GM12878 (cell line): ENCODE data around the gene SULT1C3. TPM values are rescaled to one million over a fixed set of nuclear protein-coding genes. Genes with fewer than 3 reads are reported as not detected.

Source experiments
- ATAC-seq: fragments of 200-7000 bp; cut with Tn5 transposase; 3 replicates; pipeline ENCODE4 v1.9.1; 2020; ENCODE audit warnings: mild to moderate bottlenecking, moderate library complexity
- BruUV-seq: library from RNA; stranded (reverse); fragments of 400-500 nt; replicated peaks from 2 replicates; lab custom pipeline; 2021; lab: Mats Ljungman, UMichigan
- CTCF ChIA-PET: fragments of 300-600 bp; sonication (Branson Sonifier 250); formaldehyde crosslinking; extraction: SDS; loops from one replicate; lab custom pipeline; 2021; ENCODE audit warnings: inconsistent platforms; lab: Yijun Ruan, JAX
- POLR2A ChIA-PET: fragments of 350-600 bp; formaldehyde crosslinking; extraction: SDS; loops from one replicate; lab custom pipeline; 2021; ENCODE audit warnings: inconsistent platforms; lab: Charles Lee
- RAD21 ChIA-PET: fragments of 300-600 bp; sonication (Branson Sonifier 250); formaldehyde crosslinking; loops from one replicate; lab custom pipeline; 2023; ENCODE audit warnings: antibody characterized with exemption; ENCODE audit not compliant: unreplicated experiment; lab: Charles Lee
- SMC1A ChIA-PET: fragments of 300-600 bp; sonication (Branson Sonifier 250); formaldehyde crosslinking; loops from one replicate; lab custom pipeline; 2023; ENCODE audit not compliant: unreplicated experiment, uncharacterized antibody; lab: Charles Lee
- DNase-seq: peaks from one replicate; pipeline ENCODE4 v3.0.0-alpha.2; 2011; ENCODE audit warnings: low read depth, low spot score
- FAIRE-seq: peaks from 3 replicates; lab custom pipeline; 2011; peaks lifted over from hg19 to GRCh38; lab: Jason Lieb, UNC
- H2AFZ ChIP-seq: 2 replicates; pipeline ENCODE4 v1.6.0; 2011; ENCODE audit warnings: low read depth, low read length, control low read depth; ENCODE audit not compliant: control insufficient read depth
- H3K27ac ChIP-seq: 2 replicates; pipeline ENCODE4 v1.5.1; 2011; ENCODE audit warnings: control low read depth; ENCODE audit not compliant: control insufficient read depth, insufficient read depth
- H3K27me3 ChIP-seq, 2 experiments: replicated peaks in 1 of 2; 2 replicates each; pipeline versions ENCODE4 v1.6.0 to v1.6.1; 2011; ENCODE audit warnings: low read length in 1 of 2; ENCODE audit not compliant: control insufficient read depth in 2 of 2, insufficient read depth in 2 of 2
- H3K36me3 ChIP-seq, 2 experiments: 2 replicates each; pipeline ENCODE4 v1.5.1; 2011; ENCODE audit warnings: low read length in 1 of 2; ENCODE audit not compliant: control insufficient read depth in 2 of 2, insufficient read depth in 2 of 2
- H3K4me1 ChIP-seq: 2 replicates; pipeline ENCODE4 v1.6.1; 2011; ENCODE audit warnings: mild to moderate bottlenecking, low read length, moderate library complexity, mixed read lengths; ENCODE audit not compliant: control insufficient read depth, insufficient read depth
- H3K4me2 ChIP-seq: 2 replicates; pipeline ENCODE4 v1.6.0; 2011; ENCODE audit warnings: control low read depth; ENCODE audit not compliant: control insufficient read depth, insufficient read depth
- H3K4me3 ChIP-seq: fragments of 200-600 bp; sonication (generic); 2 replicates; pipeline ENCODE4 v1.5.1; 2016
- H3K79me2 ChIP-seq: 2 replicates; pipeline ENCODE4 v1.6.0; 2011; ENCODE audit warnings: low read length; ENCODE audit not compliant: control insufficient read depth, insufficient read depth
- H3K9ac ChIP-seq: 2 replicates; pipeline ENCODE4 v1.8.0; 2011; ENCODE audit warnings: low read length, control low read depth, mixed read lengths; ENCODE audit not compliant: control insufficient read depth, insufficient read depth
- H3K9me3 ChIP-seq: replicated peaks from 3 replicates; pipeline ENCODE4 v1.5.1; 2011; ENCODE audit warnings: mild to moderate bottlenecking, low read length; ENCODE audit not compliant: control insufficient read depth, insufficient read depth
- H4K20me1 ChIP-seq: 2 replicates; pipeline ENCODE4 v1.6.0; 2011; ENCODE audit not compliant: control insufficient read depth, insufficient read depth
- CBX3 ChIP-seq: fragments of 200-600 bp; sonication (generic); IDR thresholded peaks from 2 replicates; pipeline ENCODE4 v1.6.1; 2016; ENCODE audit warnings: low read depth, borderline replicate concordance
- CHD4 ChIP-seq: fragments of 200-600 bp; sonication (generic); IDR thresholded peaks from 2 replicates; pipeline ENCODE4 v1.6.1; 2016; ENCODE audit warnings: mild to moderate bottlenecking
- JUND ChIP-seq: IDR thresholded peaks from 2 replicates; pipeline ENCODE4 v1.6.1; 2012; ENCODE audit warnings: low read depth, mild to moderate bottlenecking, low read length, improper control_type of control experiment, moderate library complexity
- MTA3 ChIP-seq: IDR thresholded peaks from 2 replicates; pipeline ENCODE4 v1.6.1; 2012; ENCODE audit warnings: low read length, inconsistent platforms, borderline replicate concordance
- NR2F1 ChIP-seq: fragments of 450-650 bp; conservative IDR thresholded peaks from 2 replicates; pipeline ENCODE4 v1.6.1; 2017; ENCODE audit warnings: mild to moderate bottlenecking
- NRF1 ChIP-seq: conservative IDR thresholded peaks from 2 replicates; pipeline ENCODE4 v1.6.1; 2011; ENCODE audit warnings: mild to moderate bottlenecking, low read depth, low read length, improper control_type of control experiment
- PAX5 ChIP-seq: IDR thresholded peaks from 2 replicates; pipeline ENCODE4 v1.6.1; 2011; ENCODE audit warnings: low read depth, low read length, borderline replicate concordance
- POU2F2 ChIP-seq: IDR thresholded peaks from 3 replicates; pipeline ENCODE4 v1.6.1; 2011; ENCODE audit warnings: low read depth, mild to moderate bottlenecking, low read length, borderline replicate concordance
- RCOR1 ChIP-seq: conservative IDR thresholded peaks from 2 replicates; pipeline ENCODE4 v1.6.1; 2012; ENCODE audit warnings: low read depth, low read length, improper control_type of control experiment
- SPI1 ChIP-seq: IDR thresholded peaks from 2 replicates; pipeline ENCODE4 v1.6.1; 2011; ENCODE audit warnings: low read depth, mild to moderate bottlenecking, low read length, moderate library complexity, borderline replicate concordance; ENCODE audit not compliant: insufficient read depth
- STAT3 ChIP-seq: IDR thresholded peaks from 2 replicates; pipeline ENCODE4 v1.6.1; 2011; ENCODE audit warnings: low read depth, low read length, improper control_type of control experiment
- SUPT20H ChIP-seq: IDR thresholded peaks from 2 replicates; pipeline ENCODE4 v1.6.1; 2011; ENCODE audit warnings: low read depth, mild to moderate bottlenecking, low read length, moderate library complexity, borderline replicate concordance; ENCODE audit not compliant: control insufficient read depth
- TBL1XR1 ChIP-seq: IDR thresholded peaks from 2 replicates; pipeline ENCODE4 v1.6.1; 2012; ENCODE audit warnings: low read depth, low read length, improper control_type of control experiment
- TCF12 ChIP-seq: IDR thresholded peaks from 2 replicates; pipeline ENCODE4 v1.6.1; 2011; ENCODE audit warnings: low read depth, mild to moderate bottlenecking, low read length
- ZZZ3 ChIP-seq: IDR thresholded peaks from 2 replicates; pipeline ENCODE4 v1.6.1; 2011; ENCODE audit warnings: low read depth; ENCODE audit not compliant: control insufficient read depth, insufficient read length
- WGBS: methylation state at CpG from one replicate; pipeline ENCODE4 v1.1.6; 2016; ENCODE audit warnings: low lambda C conversion rate; ENCODE audit not compliant: insufficient replicate concordance, insufficient coverage; ENCODE audit errors: missing lambda C conversion rate; 5-methylcytosine and 5-hydroxymethylcytosine counted together
- in situ Hi-C: fragments of 300-500 bp; cut with MboI; formaldehyde crosslinking; loops from 9 replicates; pipeline ENCODE4 v1.14.3; 2018; ENCODE audit warnings: mixed read lengths
- intact Hi-C: fragments of 100-400 bp; cut with micrococcal nuclease; formaldehyde crosslinking; loops from one replicate; pipeline ENCODE4 v1.14.2; 2022; ENCODE audit not compliant: unreplicated experiment
- polyA plus RNA-seq, 11 experiments: library from polyadenylated mRNA; depleted of rRNA in 4 of 11; unstranded in 6 of 11; stranded (reverse) in 5 of 11; fragments of >200 nt; fragmentation: Nextera tagmentation in 4 of 11; fragmentation: Illumina TruSeq in 1 of 11; extraction: Ambion mirVana in 4 of 11; extraction: Trizol in 1 of 11; gene quantifications; 1 replicate in 1 of 11; 2 replicates in 10 of 11; pipeline versions ENCODE4 v1.2.1 to v1.2.3, GENCODE V29; 2011 to 2016; ENCODE audit warnings: inconsistent platforms in 2 of 11, missing spikeins in 2 of 11, low read depth in 1 of 11
- total RNA-seq, 4 experiments: library from RNA; depleted of rRNA in 3 of 4; stranded (reverse); fragments of >200 nt in 3 of 4; fragmentation: Illumina TruSeq in 1 of 4; extraction: Trizol in 1 of 4; gene quantifications; 2 replicates each; pipeline versions ENCODE4 v1.2.1 to v1.2.3, GENCODE V29; 2013 to 2021
- TF ChIP-seq, protein P1 (sequence below): fragments of 450-650 bp; conservative IDR thresholded peaks from 2 replicates; pipeline ENCODE4 v1.6.1; 2017; ENCODE audit warnings: mild to moderate bottlenecking, moderate library complexity
- TF ChIP-seq, protein P2 (sequence below): IDR thresholded peaks from 2 replicates; pipeline ENCODE4 v1.6.1; 2011; ENCODE audit warnings: mild to moderate bottlenecking, low read depth, low read length, moderate library complexity; ENCODE audit not compliant: insufficient replicate concordance
- TF ChIP-seq, protein P3 (sequence below): IDR thresholded peaks from 2 replicates; pipeline ENCODE4 v1.6.1; 2011; ENCODE audit warnings: low read depth, mild to moderate bottlenecking, low read length, moderate library complexity, borderline replicate concordance; ENCODE audit errors: extremely low read depth
- TF ChIP-seq, protein P4 (sequence below): fragments of 450-650 bp; IDR thresholded peaks from 2 replicates; pipeline ENCODE4 v1.6.1; 2016; ENCODE audit warnings: mild to moderate bottlenecking

Gene SULT1C3
- total and polyA plus RNA-seq, 10 of the 15 experiments (the other 5 are each of a cell fraction or from before 2014, with no cell fraction given) = not detected

DNA sequence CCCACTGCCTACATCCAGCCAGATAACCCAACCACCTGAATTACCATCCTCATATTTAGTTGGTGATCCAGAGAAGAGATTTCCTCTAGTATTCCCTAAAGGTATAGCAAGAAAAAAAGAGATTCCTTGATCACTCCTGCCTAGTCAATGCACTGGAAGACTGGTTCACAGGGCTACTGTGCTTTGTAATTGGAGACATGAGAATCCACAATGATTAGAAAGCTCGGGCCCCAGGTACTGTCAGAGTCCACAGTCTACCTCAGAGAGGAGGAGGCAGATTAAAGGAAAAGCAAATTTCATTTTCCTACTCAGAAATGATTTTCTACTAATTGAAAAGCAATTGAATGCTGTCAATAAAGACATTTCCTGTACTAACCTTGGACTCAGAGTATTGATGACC, 22.3 kb downstream of the SULT1C3 start:
- Histone ChIP-seq H2AFZ (no peak overlapping the region), H3K27ac (no peak overlapping the region), H3K4me1 (no peaks in the 10 kb centered on the region), H4K20me1 (no peaks in the 10 kb centered on the region), H3K4me3 (no peak overlapping the region), H3K9ac (no peak overlapping the region), H3K36me3 (no peaks in the 10 kb centered on the region), H3K4me2 (no peak overlapping the region), H3K9me3 (no peaks in the 10 kb centered on the region), H3K27me3 (no peaks in the 10 kb centered on the region), H3K79me2 (no peaks in the 10 kb centered on the region)
- POLR2A ChIA-PET = no interaction called here
- ATAC-seq (no peak), DNase-seq (no peak), FAIRE-seq (no peak)
- CTCF ChIA-PET = interaction anchor here (1.0 kb wide), 1 partner anchor 29 kb away, joined by 3 read pairs; no protein-coding TSS in a partner anchor
- in situ Hi-C loops (no loop called here), intact Hi-C loops (no loop called here)
- no peak for TF ChIP-seq STAT3
- TF ChIP-seq ZZZ3 = no peak
- no peak for TF ChIP-seq MTA3
- TF ChIP-seq NRF1 = no peak
- TF ChIP-seq, protein P1, sequence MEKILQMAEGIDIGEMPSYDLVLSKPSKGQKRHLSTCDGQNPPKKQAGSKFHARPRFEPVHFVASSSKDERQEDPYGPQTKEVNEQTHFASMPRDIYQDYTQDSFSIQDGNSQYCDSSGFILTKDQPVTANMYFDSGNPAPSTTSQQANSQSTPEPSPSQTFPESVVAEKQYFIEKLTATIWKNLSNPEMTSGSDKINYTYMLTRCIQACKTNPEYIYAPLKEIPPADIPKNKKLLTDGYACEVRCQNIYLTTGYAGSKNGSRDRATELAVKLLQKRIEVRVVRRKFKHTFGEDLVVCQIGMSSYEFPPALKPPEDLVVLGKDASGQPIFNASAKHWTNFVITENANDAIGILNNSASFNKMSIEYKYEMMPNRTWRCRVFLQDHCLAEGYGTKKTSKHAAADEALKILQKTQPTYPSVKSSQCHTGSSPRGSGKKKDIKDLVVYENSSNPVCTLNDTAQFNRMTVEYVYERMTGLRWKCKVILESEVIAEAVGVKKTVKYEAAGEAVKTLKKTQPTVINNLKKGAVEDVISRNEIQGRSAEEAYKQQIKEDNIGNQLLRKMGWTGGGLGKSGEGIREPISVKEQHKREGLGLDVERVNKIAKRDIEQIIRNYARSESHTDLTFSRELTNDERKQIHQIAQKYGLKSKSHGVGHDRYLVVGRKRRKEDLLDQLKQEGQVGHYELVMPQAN = no peak
- TF ChIP-seq JUND = no peak
- TF ChIP-seq NR2F1 = no peak
- no peak for TF ChIP-seq SPI1
- TF ChIP-seq TBL1XR1 = no peak
- TF ChIP-seq, protein P2, sequence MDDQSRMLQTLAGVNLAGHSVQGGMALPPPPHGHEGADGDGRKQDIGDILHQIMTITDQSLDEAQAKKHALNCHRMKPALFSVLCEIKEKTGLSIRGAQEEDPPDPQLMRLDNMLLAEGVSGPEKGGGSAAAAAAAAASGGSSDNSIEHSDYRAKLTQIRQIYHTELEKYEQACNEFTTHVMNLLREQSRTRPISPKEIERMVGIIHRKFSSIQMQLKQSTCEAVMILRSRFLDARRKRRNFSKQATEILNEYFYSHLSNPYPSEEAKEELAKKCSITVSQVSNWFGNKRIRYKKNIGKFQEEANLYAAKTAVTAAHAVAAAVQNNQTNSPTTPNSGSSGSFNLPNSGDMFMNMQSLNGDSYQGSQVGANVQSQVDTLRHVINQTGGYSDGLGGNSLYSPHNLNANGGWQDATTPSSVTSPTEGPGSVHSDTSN = no peak
- no peak for TF ChIP-seq CHD4
- TF ChIP-seq PAX5 = no peak
- TF ChIP-seq CBX3 = no peak
- TF ChIP-seq SUPT20H = no peak
- no peak for TF ChIP-seq RCOR1
- TF ChIP-seq TCF12 = no peak
- TF ChIP-seq, protein P3, sequence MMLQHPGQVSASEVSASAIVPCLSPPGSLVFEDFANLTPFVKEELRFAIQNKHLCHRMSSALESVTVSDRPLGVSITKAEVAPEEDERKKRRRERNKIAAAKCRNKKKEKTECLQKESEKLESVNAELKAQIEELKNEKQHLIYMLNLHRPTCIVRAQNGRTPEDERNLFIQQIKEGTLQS = no peak
- TF ChIP-seq POU2F2 = no peak
- TF ChIP-seq, protein P4, sequence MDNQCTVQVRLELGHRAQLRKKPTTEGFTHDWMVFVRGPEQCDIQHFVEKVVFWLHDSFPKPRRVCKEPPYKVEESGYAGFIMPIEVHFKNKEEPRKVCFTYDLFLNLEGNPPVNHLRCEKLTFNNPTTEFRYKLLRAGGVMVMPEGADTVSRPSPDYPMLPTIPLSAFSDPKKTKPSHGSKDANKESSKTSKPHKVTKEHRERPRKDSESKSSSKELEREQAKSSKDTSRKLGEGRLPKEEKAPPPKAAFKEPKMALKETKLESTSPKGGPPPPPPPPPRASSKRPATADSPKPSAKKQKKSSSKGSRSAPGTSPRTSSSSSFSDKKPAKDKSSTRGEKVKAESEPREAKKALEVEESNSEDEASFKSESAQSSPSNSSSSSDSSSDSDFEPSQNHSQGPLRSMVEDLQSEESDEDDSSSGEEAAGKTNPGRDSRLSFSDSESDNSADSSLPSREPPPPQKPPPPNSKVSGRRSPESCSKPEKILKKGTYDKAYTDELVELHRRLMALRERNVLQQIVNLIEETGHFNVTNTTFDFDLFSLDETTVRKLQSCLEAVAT = no peak
- WGBS = 0% methylated on average over 1 of the region's 1 CpG
- RAD21 ChIA-PET = no interaction called here
- SMC1A ChIA-PET = no interaction called here
- no TSS peak for BruUV-seq
